HAP-1 (cell line): ENCODE results near the gene CENPV.

Source experiments
- DNase-seq, 2 experiments: peaks; one replicate each; pipeline ENCODE4 v3.0.0-alpha.2; 2016 to 2020; ENCODE audit warnings: low spot score in 2 of 2
- H3K27me3 ChIP-seq: fragments of 250-450 bp; sonication (Bioruptor Pico); 2 replicates; pipeline ENCODE4 v1.5.1; 2020; ENCODE audit warnings: low read depth, mild to moderate bottlenecking, moderate library complexity
- H3K36me3 ChIP-seq: fragments of 250-450 bp; sonication (Bioruptor Pico); replicated peaks from 2 replicates; pipeline ENCODE4 v1.5.1; 2020; ENCODE audit warnings: mild to moderate bottlenecking
- H3K4me1 ChIP-seq: fragments of 250-450 bp; sonication (Bioruptor Pico); 2 replicates; pipeline ENCODE4 v1.5.1; 2020; ENCODE audit warnings: mild to moderate bottlenecking
- H3K4me3 ChIP-seq: fragments of 250-450 bp; sonication (Bioruptor Pico); 2 replicates; pipeline ENCODE4 v1.5.1; 2020; ENCODE audit warnings: mild to moderate bottlenecking, moderate library complexity
- H3K9me3 ChIP-seq: fragments of 250-450 bp; sonication (Bioruptor Pico); 2 replicates; pipeline ENCODE4 v1.5.1; 2020; ENCODE audit warnings: mild to moderate bottlenecking, moderate library complexity
- in situ Hi-C: fragments of 300-500 bp; cut with MboI; formaldehyde crosslinking; loops from 3 replicates; pipeline ENCODE4 v1.14.3; 2020; ENCODE audit warnings: low sequenced_read_pairs, inconsistent platforms, mixed read lengths

Gene CENPV

DNA sequence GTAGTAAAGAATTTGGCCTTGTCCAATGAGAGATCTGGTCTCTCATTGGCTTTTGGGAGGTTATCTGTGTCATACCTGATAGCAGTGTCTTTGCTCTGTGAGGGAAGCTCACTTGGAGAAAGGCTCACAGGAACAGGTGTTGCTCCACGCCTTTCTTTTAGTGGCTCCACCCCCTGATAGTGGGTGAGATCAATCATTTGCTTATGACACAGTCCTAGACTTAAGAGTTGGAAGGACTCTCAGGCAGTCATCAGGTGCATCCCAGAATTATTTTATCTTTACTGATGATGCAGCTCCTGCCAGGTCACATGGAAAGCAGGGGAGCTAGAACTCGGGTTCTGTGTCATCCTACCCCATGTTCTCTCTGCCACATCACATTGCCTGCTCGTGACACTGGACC, 59.3 kb downstream of the CENPV start:
- no peak for DNase-seq
- Histone ChIP-seq H3K4me3 (no peak overlapping the region), H3K27me3 (no peaks in the 10 kb centered on the region), H3K36me3 (peaks cover 3% of the 10 kb centered on the region; the same call in 1 of the 2 replicates), H3K9me3 (no peaks in the 10 kb centered on the region), H3K4me1 (peaks cover 6% of the 10 kb centered on the region)
- in situ Hi-C loops, result no loop called here
